ENCODE data around the gene EIF3B. TPM values are rescaled to one million over a fixed set of nuclear protein-coding genes. Genes with fewer than 3 reads are reported as not detected.
"Not testable (repeated sequence)": the region's sequence is repeated elsewhere in the genome, so short reads cannot be mapped to it uniquely, and the experiment has no call there.

The EIF3B gene
- total and polyA plus RNA-seq, 12 donors: 48.6 to 102 (median 68.2) TPM

GRCh38 chr7:2411815-2412586 is 57.4 kb downstream of the EIF3B start:
- H3K4me3 ChIP-seq: no peak overlapping the region
- ATAC-seq: peak in 5 of 8 donors; percentile 27 to 58 (median 40)
- peaks cover 7 to 80% (median 50%) of the 10 kb centered on the region in 9 donors for H3K4me1 ChIP-seq
- H3K9me3 ChIP-seq: no peaks in the 10 kb centered on the region
- no peak for DNase-seq
- 43 to 57% methylated on average over 12 of the region's 12 CpGs for WGBS, 2 donors
- peak overlapping the region in 6 of 10 donors; percentile 13 to 71 (median 52) for H3K27ac ChIP-seq
- no peaks in the 10 kb centered on the region for H3K27me3 ChIP-seq
- intact Hi-C loops (cut with DNase I): no loop called here
- no peaks in the 10 kb centered on the region for H3K36me3 ChIP-seq
- no peak for TF ChIP-seq CTCF (IDR thresholded peaks at IDR 0.05)

- no peak for TF ChIP-seq CTCF (IDR thresholded peaks at IDR 0.05)
- H3K27ac ChIP-seq: peak overlapping the region in 6 of 10 donors; percentile 15 to 71 (median 52)
- intact Hi-C loops (cut with DNase I): no loop called here
- DNase-seq (no peak), ATAC-seq (no peak)
- no peaks in the 10 kb centered on the region for H3K36me3 ChIP-seq
- H3K27me3 ChIP-seq: no peaks in the 10 kb centered on the region
- no peaks in the 10 kb centered on the region for H3K9me3 ChIP-seq
- WGBS, 2 donors: 69 to 88% methylated on average over 3 of the region's 3 CpGs
- peaks cover 7 to 76% (median 48%) of the 10 kb centered on the region in 9 donors for H3K4me1 ChIP-seq
- H3K4me3 ChIP-seq: no peak overlapping the region
Observed at GRCh38 chr7:2412587-2413201, 58.1 kb downstream of the EIF3B start.

DNA sequence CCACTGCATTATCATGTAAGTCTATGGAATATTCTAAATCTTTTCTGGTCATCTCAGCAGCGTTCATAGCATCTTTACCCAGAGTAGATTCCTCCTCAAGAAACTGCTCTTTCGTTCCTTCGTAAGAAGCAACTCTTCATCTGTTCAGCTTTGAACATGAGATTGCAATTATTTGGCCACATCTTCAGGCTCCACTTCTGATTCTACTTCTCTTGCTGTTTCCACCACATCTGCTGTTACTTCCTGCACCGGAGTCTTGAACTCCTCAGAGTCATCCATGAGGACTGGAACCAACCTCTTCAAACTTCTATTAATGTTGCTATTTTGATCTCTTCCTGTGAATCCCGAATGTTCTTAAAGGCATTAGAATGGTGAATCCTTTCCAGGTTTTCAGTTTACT is 61.4 kb downstream of the EIF3B start:
- Histone ChIP-seq H3K27ac (no peak overlapping the region), H3K36me3 (peaks cover 0 to 8% (median 0%) of the 10 kb centered on the region in 9 donors), H3K9me3 (no peaks in the 10 kb centered on the region), H3K27me3 (no peaks in the 10 kb centered on the region), H3K4me3 (no peak overlapping the region), H3K4me1 (peaks cover 7 to 55% (median 31%) of the 10 kb centered on the region in 9 donors)
- TF ChIP-seq CTCF (IDR thresholded peaks at IDR 0.05): no peak
- DNase-seq (no peak), ATAC-seq (no peak)
- intact Hi-C loops (cut with DNase I): no loop called here
- 75% methylated on average over 5 of the region's 5 CpGs for WGBS, 2 donors

GRCh38 chr7:2416650-2417049 is 62.0 kb downstream of the EIF3B start:
- intact Hi-C loops (cut with DNase I): no loop called here

GRCh38 chr7:2417178-2417577 is 62.6 kb downstream of the EIF3B start:
- Histone ChIP-seq H3K27ac (peak overlapping the region in 1 of 10 donors; percentile 31), H3K4me1 (peaks cover 2 to 44% (median 20%) of the 10 kb centered on the region in 9 donors)
- WGBS, 2 donors: 98 to 100% methylated on average over 3 of the region's 3 CpGs
- ATAC-seq; H3K9me3 ChIP-seq; DNase-seq; H3K27me3 ChIP-seq; H3K36me3 ChIP-seq; intact Hi-C loops (cut with DNase I); H3K4me3 ChIP-seq: not testable (repeated sequence)

More at GRCh38 chr7:2416650-2417049, 62.0 kb downstream of the EIF3B start:
- DNase-seq: no peak
- H3K4me3 ChIP-seq: no peak overlapping the region
- H3K27ac ChIP-seq: no peak overlapping the region
- no peaks in the 10 kb centered on the region for H3K27me3 ChIP-seq
- H3K9me3 ChIP-seq: no peaks in the 10 kb centered on the region
- peaks cover 0 to 8% (median 0%) of the 10 kb centered on the region in 9 donors for H3K36me3 ChIP-seq
- TF ChIP-seq CTCF (IDR thresholded peaks at IDR 0.05): no peak
- 95 to 96% methylated on average over 6 of the region's 6 CpGs for WGBS, 2 donors
- H3K4me1 ChIP-seq: peaks cover 7 to 49% (median 25%) of the 10 kb centered on the region in 9 donors
- no peak for ATAC-seq

Data from heart right ventricle (tissue), 16 donors.